Endodermal cell (in vitro differentiated cells): Measurements from ENCODE around the gene TAF1B. TPM values are rescaled to one million over a fixed set of nuclear protein-coding genes. Genes with fewer than 3 reads are reported as not detected.

ENCODE experiments used
- DNase-seq: peaks from one replicate; pipeline ENCODE4 v3.0.0-alpha.2; 2017
- H3K27ac ChIP-seq: 2 replicates; pipeline ENCODE4 v1.5.1; 2013; ENCODE audit warnings: mild to moderate bottlenecking, low read depth, low read length, moderate library complexity
- H3K27me3 ChIP-seq: 2 replicates; pipeline ENCODE4 v1.6.1; 2013; ENCODE audit warnings: mild to moderate bottlenecking, low read length, moderate library complexity; ENCODE audit not compliant: insufficient read depth, control insufficient read depth, poor library complexity, severe bottlenecking
- H3K36me3 ChIP-seq: 2 replicates; pipeline ENCODE4 v1.7.0; 2013; ENCODE audit warnings: mild to moderate bottlenecking, low read length, moderate library complexity; ENCODE audit not compliant: control insufficient read depth, insufficient read depth
- H3K4me1 ChIP-seq: one replicate; pipeline ENCODE4 v1.7.0; 2013; ENCODE audit warnings: low read length; ENCODE audit not compliant: control insufficient read depth, insufficient read depth
- H3K4me3 ChIP-seq: 2 replicates; pipeline ENCODE4 v1.5.1; 2013; ENCODE audit warnings: mild to moderate bottlenecking, low read length, moderate library complexity
- H3K9ac ChIP-seq: 2 replicates; pipeline ENCODE4 v1.6.1; 2013; ENCODE audit warnings: mild to moderate bottlenecking, low read length, moderate library complexity; ENCODE audit not compliant: poor library complexity, severe bottlenecking; ENCODE audit errors: extremely low read depth
- H3K9me3 ChIP-seq: 2 replicates; pipeline ENCODE4 v1.6.1; 2013; ENCODE audit warnings: mild to moderate bottlenecking, low read length, moderate library complexity; ENCODE audit not compliant: control insufficient read depth
- H3K27ac Mint-ChIP-seq: 2 replicates; pipeline ENCODE4 v1.8.0; 2020; ENCODE audit warnings: mixed read lengths
- H3K27me3 Mint-ChIP-seq: 2 replicates; pipeline ENCODE4 v1.8.0; 2021; ENCODE audit warnings: mild to moderate bottlenecking, mixed read lengths; ENCODE audit not compliant: insufficient read depth
- H3K36me3 Mint-ChIP-seq: 2 replicates; pipeline ENCODE4 v1.8.0; 2020; ENCODE audit warnings: low read depth, mixed read lengths
- H3K4me1 Mint-ChIP-seq: 2 replicates; pipeline ENCODE4 v1.8.0; 2020; ENCODE audit warnings: mixed read lengths
- H3K4me3 Mint-ChIP-seq: 2 replicates; pipeline ENCODE4 v1.8.0; 2020; ENCODE audit warnings: mild to moderate bottlenecking, moderate library complexity, mixed read lengths
- H3K9me3 Mint-ChIP-seq: 2 replicates; pipeline ENCODE4 v1.8.0; 2020; ENCODE audit warnings: mild to moderate bottlenecking, mixed read lengths
- CTCF ChIP-seq: fragments of 200-600 bp; sonication (generic); conservative IDR thresholded peaks from 2 replicates; pipeline ENCODE4 v1.5.0; 2021; ENCODE audit warnings: antibody characterized with exemption, mild to moderate bottlenecking
- WGBS, 2 experiments: methylation state at CpG; one replicate each; pipeline versions ENCODE4 v1.1.5 to v1.1.7; 2013; ENCODE audit warnings: missing lambda C conversion rate in 2 of 2, mixed read lengths in 1 of 2; ENCODE audit not compliant: insufficient coverage in 1 of 2, insufficient read length in 1 of 2; 5-methylcytosine and 5-hydroxymethylcytosine counted together
- total RNA-seq, 2 donors: library from RNA; stranded (reverse); fragmentation: NEBNext Ultra II Directional in 1 of 2; extraction: Animal tissue kit (Norgen Biotek cat#: 25700) in 1 of 2; gene quantifications; 2 replicates in 1 of 2; 3 replicates in 1 of 2; pipeline ENCODE4 v1.2.1, GENCODE V29; 2021

Gene TAF1B
- total RNA-seq, 2 donors from 2014 or later: 36.2 to 41.9 TPM

DNA sequence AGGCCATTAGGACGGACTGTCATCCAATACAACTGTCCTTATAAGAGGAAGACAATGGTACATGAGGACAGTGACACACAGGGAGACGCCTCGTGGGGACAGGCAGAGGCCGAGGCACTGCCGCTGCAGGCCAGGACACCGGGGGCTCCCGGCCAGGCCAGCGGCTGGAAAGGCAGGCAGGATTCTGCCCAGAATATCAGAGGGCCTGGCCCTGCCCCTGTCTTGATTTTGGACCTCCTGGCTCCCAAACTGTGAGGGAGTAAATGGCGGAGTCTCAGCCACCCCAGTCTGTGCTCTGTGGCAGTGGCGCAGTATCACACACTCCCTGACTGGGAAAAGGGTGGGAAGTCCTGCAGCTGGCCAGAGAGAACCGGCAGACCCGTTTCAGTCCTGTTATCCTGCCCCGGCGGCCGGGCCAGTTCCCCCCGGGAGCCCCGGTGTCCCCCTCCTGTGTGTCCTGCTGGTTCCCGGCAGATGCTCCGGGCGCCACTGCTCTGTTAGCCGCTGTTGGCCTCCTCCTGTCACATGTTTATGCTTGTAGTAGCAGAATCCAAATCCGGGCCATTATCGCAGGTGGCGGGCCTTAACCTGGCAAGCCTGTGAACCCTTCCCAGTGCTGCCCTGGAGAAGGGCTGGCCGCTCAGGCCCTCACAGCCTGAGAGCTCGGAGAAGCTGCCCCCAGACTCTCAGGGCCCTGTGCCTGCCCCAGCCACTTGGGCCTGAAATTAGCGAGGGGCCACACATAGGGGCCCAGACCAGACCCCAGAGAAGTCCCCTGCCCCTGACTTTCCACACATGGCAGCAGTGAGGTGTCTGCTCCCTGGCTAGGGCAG is 31.4 kb upstream of the TAF1B start:
- Histone ChIP-seq H3K9ac (no peak overlapping the region), H3K36me3 (no peaks in the 10 kb centered on the region), H3K9me3 (no peaks in the 10 kb centered on the region), H3K27me3 (no peaks in the 10 kb centered on the region), H3K4me3 (no peak overlapping the region), H3K4me1 (no peaks in the 10 kb centered on the region), H3K27ac (no peak overlapping the region)
- WGBS, 2 experiments: 90 to 94% methylated on average over 23 to 27 of the region's 27 CpGs
- Mint-ChIP-seq H3K27me3 (peaks cover 8% of the 10 kb centered on the region), H3K36me3 (no peaks in the 10 kb centered on the region), H3K4me1 (no peaks in the 10 kb centered on the region), H3K9me3 (no peaks in the 10 kb centered on the region), H3K4me3 (no peak overlapping the region), H3K27ac (no peak overlapping the region)
- no peak for DNase-seq
- no peak for TF ChIP-seq CTCF

DNA sequence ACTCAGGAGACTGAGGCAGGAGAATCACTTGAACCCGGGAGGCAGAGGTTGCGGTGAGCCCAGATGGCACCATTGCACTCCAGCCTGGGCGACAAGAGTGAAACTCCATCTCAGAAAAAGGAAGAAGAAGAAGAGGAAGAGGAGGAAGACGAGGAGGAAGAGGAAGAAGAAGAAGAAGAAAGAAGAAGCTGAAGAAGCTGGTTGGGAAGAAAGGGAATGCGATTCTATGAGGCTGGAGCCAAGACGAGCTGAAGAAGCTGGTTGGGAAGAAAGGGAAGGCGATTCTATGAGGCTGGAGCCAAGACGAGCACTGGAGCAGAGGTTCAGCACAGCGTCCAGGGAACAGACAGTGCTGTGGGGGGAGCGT is 30.3 kb upstream of the TAF1B start:
- Mint-ChIP-seq H3K4me1 (no peaks in the 10 kb centered on the region), H3K36me3 (no peaks in the 10 kb centered on the region), H3K27ac (no peak overlapping the region), H3K27me3 (peaks cover 8% of the 10 kb centered on the region), H3K9me3 (no peaks in the 10 kb centered on the region), H3K4me3 (no peak overlapping the region)
- H3K9ac ChIP-seq: no peak overlapping the region
- no peaks in the 10 kb centered on the region for H3K27me3 ChIP-seq
- no peak for DNase-seq
- H3K4me3 ChIP-seq: no peak overlapping the region
- TF ChIP-seq CTCF: no peak
- no peaks in the 10 kb centered on the region for H3K4me1 ChIP-seq
- 91 to 94% methylated on average over 10 of the region's 10 CpGs for WGBS, 2 experiments
- no peaks in the 10 kb centered on the region for H3K36me3 ChIP-seq
- H3K9me3 ChIP-seq: no peaks in the 10 kb centered on the region
- H3K27ac ChIP-seq: no peak overlapping the region

DNA sequence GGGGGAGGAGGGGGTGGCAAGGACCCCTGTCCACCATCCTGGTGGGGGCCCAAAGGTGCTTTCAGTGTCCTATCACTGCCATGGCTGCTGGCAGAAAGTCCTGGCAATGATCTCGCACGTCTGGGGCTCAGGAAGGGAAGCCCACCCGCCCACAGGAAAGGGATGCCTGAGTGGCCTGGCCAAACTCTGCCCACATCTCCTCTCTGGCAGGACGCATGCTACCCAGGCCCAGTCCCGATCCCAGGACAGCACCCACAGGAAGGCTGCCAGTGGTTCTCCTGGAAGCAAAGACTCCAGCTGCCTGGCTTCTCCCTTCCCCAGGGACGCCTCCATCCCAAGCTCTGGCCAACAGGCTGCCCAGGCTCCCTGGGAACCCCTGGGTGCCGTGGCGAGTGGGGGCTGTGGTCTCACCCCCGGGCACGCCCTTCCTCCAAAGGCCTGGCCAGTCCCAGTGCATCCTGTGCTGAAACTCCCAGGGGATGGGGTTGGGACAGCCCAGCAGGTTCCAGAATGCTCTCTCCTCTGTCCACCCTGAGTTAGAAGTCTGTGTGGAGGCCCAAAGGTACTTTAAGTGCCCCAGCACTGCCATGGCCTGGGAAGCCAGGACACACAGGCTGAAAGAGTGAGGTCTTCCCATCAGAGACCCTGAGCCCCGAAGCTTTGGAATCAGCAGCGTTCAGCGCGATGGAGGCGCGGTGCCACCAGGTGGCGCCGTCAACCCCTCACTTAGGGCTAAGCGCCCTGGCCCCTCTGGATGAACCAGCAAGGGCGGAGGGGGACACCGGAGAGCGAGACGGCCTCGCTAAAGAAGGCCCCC is 29.8 kb upstream of the TAF1B start:
- no peaks in the 10 kb centered on the region for H3K9me3 ChIP-seq
- H3K36me3 ChIP-seq: no peaks in the 10 kb centered on the region
- peak; percentile 95 for DNase-seq
- 36 to 43% methylated on average over 15 to 24 of the region's 24 CpGs for WGBS, 2 experiments
- Mint-ChIP-seq H3K36me3 (no peaks in the 10 kb centered on the region), H3K9me3 (no peaks in the 10 kb centered on the region), H3K4me1 (no peaks in the 10 kb centered on the region), H3K27me3 (peaks cover 8% of the 10 kb centered on the region), H3K27ac (no peak overlapping the region), H3K4me3 (no peak overlapping the region)
- no peaks in the 10 kb centered on the region for H3K27me3 ChIP-seq
- no peak overlapping the region for H3K4me3 ChIP-seq
- TF ChIP-seq CTCF: peak; percentile 97
- no peak overlapping the region for H3K9ac ChIP-seq
- no peak overlapping the region for H3K27ac ChIP-seq
- no peaks in the 10 kb centered on the region for H3K4me1 ChIP-seq
